Endodermal cell (in vitro differentiated cells): ENCODE results near the gene EMSY. TPM values are rescaled to one million over a fixed set of nuclear protein-coding genes. Genes with fewer than 3 reads are reported as not detected.

Experiments used
- DNase-seq: peaks from one replicate; pipeline ENCODE4 v3.0.0-alpha.2; 2017
- H3K27ac ChIP-seq: 2 replicates; pipeline ENCODE4 v1.5.1; 2013; ENCODE audit warnings: mild to moderate bottlenecking, low read depth, low read length, moderate library complexity
- H3K27me3 ChIP-seq: 2 replicates; pipeline ENCODE4 v1.6.1; 2013; ENCODE audit warnings: mild to moderate bottlenecking, low read length, moderate library complexity; ENCODE audit not compliant: insufficient read depth, control insufficient read depth, poor library complexity, severe bottlenecking
- H3K36me3 ChIP-seq: 2 replicates; pipeline ENCODE4 v1.7.0; 2013; ENCODE audit warnings: mild to moderate bottlenecking, low read length, moderate library complexity; ENCODE audit not compliant: control insufficient read depth, insufficient read depth
- H3K4me1 ChIP-seq: one replicate; pipeline ENCODE4 v1.7.0; 2013; ENCODE audit warnings: low read length; ENCODE audit not compliant: control insufficient read depth, insufficient read depth
- H3K4me3 ChIP-seq: 2 replicates; pipeline ENCODE4 v1.5.1; 2013; ENCODE audit warnings: mild to moderate bottlenecking, low read length, moderate library complexity
- H3K9ac ChIP-seq: 2 replicates; pipeline ENCODE4 v1.6.1; 2013; ENCODE audit warnings: mild to moderate bottlenecking, low read length, moderate library complexity; ENCODE audit not compliant: poor library complexity, severe bottlenecking; ENCODE audit errors: extremely low read depth
- H3K9me3 ChIP-seq: 2 replicates; pipeline ENCODE4 v1.6.1; 2013; ENCODE audit warnings: mild to moderate bottlenecking, low read length, moderate library complexity; ENCODE audit not compliant: control insufficient read depth
- H3K27ac Mint-ChIP-seq: 2 replicates; pipeline ENCODE4 v1.8.0; 2020; ENCODE audit warnings: mixed read lengths
- H3K27me3 Mint-ChIP-seq: 2 replicates; pipeline ENCODE4 v1.8.0; 2021; ENCODE audit warnings: mild to moderate bottlenecking, mixed read lengths; ENCODE audit not compliant: insufficient read depth
- H3K36me3 Mint-ChIP-seq: 2 replicates; pipeline ENCODE4 v1.8.0; 2020; ENCODE audit warnings: low read depth, mixed read lengths
- H3K4me1 Mint-ChIP-seq: 2 replicates; pipeline ENCODE4 v1.8.0; 2020; ENCODE audit warnings: mixed read lengths
- H3K4me3 Mint-ChIP-seq: 2 replicates; pipeline ENCODE4 v1.8.0; 2020; ENCODE audit warnings: mild to moderate bottlenecking, moderate library complexity, mixed read lengths
- H3K9me3 Mint-ChIP-seq: 2 replicates; pipeline ENCODE4 v1.8.0; 2020; ENCODE audit warnings: mild to moderate bottlenecking, mixed read lengths
- CTCF ChIP-seq: fragments of 200-600 bp; sonication (generic); conservative IDR thresholded peaks from 2 replicates; pipeline ENCODE4 v1.5.0; 2021; ENCODE audit warnings: antibody characterized with exemption, mild to moderate bottlenecking
- WGBS, 2 experiments: methylation state at CpG; one replicate each; pipeline versions ENCODE4 v1.1.5 to v1.1.7; 2013; ENCODE audit warnings: missing lambda C conversion rate in 2 of 2, mixed read lengths in 1 of 2; ENCODE audit not compliant: insufficient coverage in 1 of 2, insufficient read length in 1 of 2; 5-methylcytosine and 5-hydroxymethylcytosine counted together
- total RNA-seq, 2 donors: library from RNA; stranded (reverse); fragmentation: NEBNext Ultra II Directional in 1 of 2; extraction: Animal tissue kit (Norgen Biotek cat#: 25700) in 1 of 2; gene quantifications; 2 replicates in 1 of 2; 3 replicates in 1 of 2; pipeline ENCODE4 v1.2.1, GENCODE V29; 2021

Gene EMSY
- total RNA-seq, 2 donors from 2014 or later = 27.4 to 35.5 TPM

GRCh38 chr11:76550781-76551180 is 106.0 kb downstream of the EMSY start:
- no peaks in the 10 kb centered on the region for H3K27me3 ChIP-seq
- no peaks in the 10 kb centered on the region for H3K27me3 Mint-ChIP-seq
- no peak overlapping the region for H3K4me3 ChIP-seq
- peaks cover 6% of the 10 kb centered on the region for H3K4me1 ChIP-seq
- peaks cover 33% of the 10 kb centered on the region for H3K36me3 ChIP-seq
- WGBS, 2 experiments = 89 to 98% methylated on average over 1 to 7 of the region's 7 CpGs
- peaks cover 6% of the 10 kb centered on the region for H3K4me1 Mint-ChIP-seq
- peaks cover 16% of the 10 kb centered on the region for H3K9me3 ChIP-seq
- H3K4me3 Mint-ChIP-seq = no peak overlapping the region
- no peak overlapping the region for H3K9ac ChIP-seq
- H3K27ac ChIP-seq = no peak overlapping the region
- peaks cover 6% of the 10 kb centered on the region for H3K9me3 Mint-ChIP-seq
- no peak overlapping the region for H3K27ac Mint-ChIP-seq
- peaks cover 41% of the 10 kb centered on the region for H3K36me3 Mint-ChIP-seq
- DNase-seq = no peak
- TF ChIP-seq CTCF = no peak

GRCh38 chr11:76551400-76551799 is 106.6 kb downstream of the EMSY start:
- H3K27ac ChIP-seq = no peak overlapping the region
- H3K4me1 Mint-ChIP-seq = peaks cover 6% of the 10 kb centered on the region
- no peak overlapping the region for H3K4me3 ChIP-seq
- peaks cover 6% of the 10 kb centered on the region for H3K9me3 Mint-ChIP-seq
- 100% methylated on average over 1 to 2 of the region's 2 CpGs for WGBS, 2 experiments
- no peak for DNase-seq
- H3K9me3 ChIP-seq = peaks cover 16% of the 10 kb centered on the region
- H3K9ac ChIP-seq = no peak overlapping the region
- no peak overlapping the region for H3K27ac Mint-ChIP-seq
- H3K27me3 Mint-ChIP-seq = no peaks in the 10 kb centered on the region
- no peak for TF ChIP-seq CTCF
- peaks cover 6% of the 10 kb centered on the region for H3K4me1 ChIP-seq
- no peak overlapping the region for H3K4me3 Mint-ChIP-seq
- H3K36me3 ChIP-seq = peaks cover 27% of the 10 kb centered on the region
- peaks cover 35% of the 10 kb centered on the region for H3K36me3 Mint-ChIP-seq
- H3K27me3 ChIP-seq = no peaks in the 10 kb centered on the region

- Histone ChIP-seq H3K9me3 (peaks cover 16% of the 10 kb centered on the region), H3K27me3 (no peaks in the 10 kb centered on the region), H3K4me3 (no peak overlapping the region), H3K9ac (no peak overlapping the region), H3K27ac (no peak overlapping the region), H3K4me1 (peaks cover 6% of the 10 kb centered on the region), H3K36me3 (peaks cover 20% of the 10 kb centered on the region)
- Mint-ChIP-seq H3K36me3 (peaks cover 29% of the 10 kb centered on the region), H3K4me1 (peaks cover 6% of the 10 kb centered on the region), H3K4me3 (no peak overlapping the region), H3K27me3 (no peaks in the 10 kb centered on the region), H3K9me3 (peaks cover 6% of the 10 kb centered on the region), H3K27ac (no peak overlapping the region)
- WGBS, 2 experiments = 89 to 100% methylated on average over 1 to 2 of the region's 2 CpGs
- no peak for DNase-seq
- TF ChIP-seq CTCF = no peak
Measured at GRCh38 chr11:76552987-76553386, 108.2 kb downstream of the EMSY start.
